ENCODE data around the gene AMOTL1. TPM values are rescaled to one million over a fixed set of nuclear protein-coding genes. Genes with fewer than 3 reads are reported as not detected.

Gene AMOTL1
- total RNA-seq, 3 donors from 2014 or later (not counting 1 experiment from before 2014, with no cell fraction given): 7.1 to 8.9 (median 8.7) TPM

DNA sequence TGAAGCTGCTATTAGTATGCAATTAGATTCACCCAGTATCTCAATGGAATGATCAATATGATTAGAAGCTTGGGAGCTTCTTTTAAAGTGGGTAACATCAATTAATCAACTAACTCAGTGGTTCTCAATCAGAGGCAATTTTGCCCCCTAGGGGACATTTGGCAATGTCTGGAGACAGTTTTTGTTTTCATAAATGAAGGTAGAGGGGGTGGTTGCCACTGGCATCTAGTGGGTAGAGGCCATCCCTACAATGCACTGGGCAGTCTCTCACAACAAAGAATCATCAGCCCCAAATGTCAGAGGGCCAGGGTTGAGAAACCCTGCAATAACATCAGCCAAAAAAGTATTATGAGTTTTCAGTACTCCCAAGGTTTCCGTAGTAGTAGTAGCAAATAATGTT is 5.9 kb upstream of the AMOTL1 start:
- Mint-ChIP-seq H3K36me3 (no peaks in the 10 kb centered on the region), H3K4me3 (no peak overlapping the region), H3K27me3 (ENCODE audit: low read depth in 2 of 2) (peaks cover 0 to 8% of the 10 kb centered on the region in 2 donors), H3K4me1 (no peaks in the 10 kb centered on the region), H3K27ac (no peak overlapping the region), H3K9me3 (no peaks in the 10 kb centered on the region)
- Histone ChIP-seq H3K4me1 (ENCODE audit: control insufficient read depth, insufficient read depth, low read length) (no peaks in the 10 kb centered on the region), H3K27me3 (ENCODE audit: control insufficient read depth, insufficient read depth, low read length) (no peaks in the 10 kb centered on the region), H3K36me3 (ENCODE audit: control insufficient read depth, insufficient read depth, low read length) (no peaks in the 10 kb centered on the region), H3K27ac (ENCODE audit: low read length) (no peak overlapping the region), H3K4me3 (ENCODE audit: low read length) (no peak overlapping the region), H3K9me3 (ENCODE audit: control insufficient read depth, insufficient read depth, low read length) (no peaks in the 10 kb centered on the region)
- 90% methylated on average over 1 of the region's 1 CpG for WGBS (ENCODE audit: insufficient coverage)
- ATAC-seq (peak in 2 of 3 donors; percentile 29 to 44), DNase-seq (peak in 1 of 2 donors; percentile 11)
- intact Hi-C loops (cut with micrococcal nuclease): no loop called here
- TF ChIP-seq, protein P1, sequence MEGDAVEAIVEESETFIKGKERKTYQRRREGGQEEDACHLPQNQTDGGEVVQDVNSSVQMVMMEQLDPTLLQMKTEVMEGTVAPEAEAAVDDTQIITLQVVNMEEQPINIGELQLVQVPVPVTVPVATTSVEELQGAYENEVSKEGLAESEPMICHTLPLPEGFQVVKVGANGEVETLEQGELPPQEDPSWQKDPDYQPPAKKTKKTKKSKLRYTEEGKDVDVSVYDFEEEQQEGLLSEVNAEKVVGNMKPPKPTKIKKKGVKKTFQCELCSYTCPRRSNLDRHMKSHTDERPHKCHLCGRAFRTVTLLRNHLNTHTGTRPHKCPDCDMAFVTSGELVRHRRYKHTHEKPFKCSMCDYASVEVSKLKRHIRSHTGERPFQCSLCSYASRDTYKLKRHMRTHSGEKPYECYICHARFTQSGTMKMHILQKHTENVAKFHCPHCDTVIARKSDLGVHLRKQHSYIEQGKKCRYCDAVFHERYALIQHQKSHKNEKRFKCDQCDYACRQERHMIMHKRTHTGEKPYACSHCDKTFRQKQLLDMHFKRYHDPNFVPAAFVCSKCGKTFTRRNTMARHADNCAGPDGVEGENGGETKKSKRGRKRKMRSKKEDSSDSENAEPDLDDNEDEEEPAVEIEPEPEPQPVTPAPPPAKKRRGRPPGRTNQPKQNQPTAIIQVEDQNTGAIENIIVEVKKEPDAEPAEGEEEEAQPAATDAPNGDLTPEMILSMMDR (IDR thresholded peaks at IDR 0.05): no peak

DNA sequence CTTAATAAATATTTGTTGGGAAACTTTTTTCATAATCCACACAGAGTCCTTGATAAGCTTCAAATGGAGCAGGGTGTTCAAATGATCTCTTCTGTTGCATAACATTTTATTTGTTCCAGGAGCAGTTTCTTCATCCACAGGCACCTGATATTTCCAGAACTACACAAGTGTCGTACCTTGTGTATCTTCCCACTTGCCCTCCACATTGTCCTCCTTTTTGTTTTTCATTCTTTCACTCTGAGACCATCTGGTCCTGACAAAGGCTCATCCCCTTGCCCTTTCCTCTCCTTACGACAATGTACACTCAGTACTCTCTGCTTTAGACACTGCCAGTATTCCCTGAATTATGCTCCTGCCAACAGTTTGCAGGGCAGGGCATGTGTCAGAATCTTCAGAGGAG is 5.2 kb upstream of the AMOTL1 start:
- Histone ChIP-seq H3K27me3 (ENCODE audit: control insufficient read depth, insufficient read depth, low read length) (no peaks in the 10 kb centered on the region), H3K9me3 (ENCODE audit: control insufficient read depth, insufficient read depth, low read length) (no peaks in the 10 kb centered on the region), H3K4me3 (ENCODE audit: low read length) (no peak overlapping the region), H3K27ac (ENCODE audit: low read length) (no peak overlapping the region), H3K36me3 (ENCODE audit: control insufficient read depth, insufficient read depth, low read length) (no peaks in the 10 kb centered on the region), H3K4me1 (ENCODE audit: control insufficient read depth, insufficient read depth, low read length) (peaks cover 4% of the 10 kb centered on the region)
- TF ChIP-seq, protein P1 (IDR thresholded peaks at IDR 0.05): no peak
- ATAC-seq (no peak), DNase-seq (no peak)
- Mint-ChIP-seq H3K27me3 (ENCODE audit: low read depth in 2 of 2) (peaks cover 0 to 8% of the 10 kb centered on the region in 2 donors), H3K36me3 (no peaks in the 10 kb centered on the region), H3K4me3 (no peak overlapping the region), H3K9me3 (no peaks in the 10 kb centered on the region), H3K4me1 (peaks cover 5% of the 10 kb centered on the region in 2 donors), H3K27ac (no peak overlapping the region)
- WGBS (ENCODE audit: insufficient coverage): 93% methylated on average over 2 of the region's 2 CpGs
- intact Hi-C loops (cut with micrococcal nuclease): no loop called here

DNA sequence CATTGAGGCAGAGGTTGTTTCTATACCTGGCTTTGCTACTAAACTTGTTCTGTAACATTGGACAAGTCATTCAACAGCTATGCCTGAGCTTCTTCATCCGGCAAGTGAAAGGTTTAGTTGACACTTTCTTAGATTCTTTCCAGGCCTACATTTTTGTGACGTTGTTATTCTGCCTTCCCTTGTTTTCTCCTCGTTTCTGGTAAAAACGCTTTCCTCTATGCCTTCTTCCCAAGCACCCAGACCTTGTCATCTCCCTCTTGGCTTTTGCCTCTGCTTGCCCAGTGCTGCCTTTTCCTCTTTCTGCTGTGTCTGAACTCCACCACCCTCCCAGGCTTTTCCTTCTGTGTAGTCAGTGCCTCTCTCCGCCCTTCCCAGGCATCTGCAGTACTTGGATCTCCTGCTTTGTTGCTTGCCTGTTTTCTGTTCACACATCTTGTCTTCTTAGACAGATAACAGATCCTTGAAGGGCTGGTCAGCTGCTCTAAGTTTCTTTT is 1.4 kb upstream of the AMOTL1 start:
- H3K36me3 Mint-ChIP-seq: no peaks in the 10 kb centered on the region
- no peaks in the 10 kb centered on the region for H3K27me3 ChIP-seq (ENCODE audit: control insufficient read depth, insufficient read depth, low read length)
- H3K9me3 Mint-ChIP-seq: no peaks in the 10 kb centered on the region
- no peaks in the 10 kb centered on the region for H3K9me3 ChIP-seq (ENCODE audit: control insufficient read depth, insufficient read depth, low read length)
- TF ChIP-seq, protein P1 (IDR thresholded peaks at IDR 0.05): no peak
- no peak overlapping the region for H3K27ac ChIP-seq (ENCODE audit: low read length)
- H3K4me1 ChIP-seq (ENCODE audit: control insufficient read depth, insufficient read depth, low read length): peaks cover 16% of the 10 kb centered on the region
- no peak overlapping the region for H3K4me3 ChIP-seq (ENCODE audit: low read length)
- H3K4me1 Mint-ChIP-seq: peaks cover 18 to 30% of the 10 kb centered on the region in 2 donors
- DNase-seq (no peak), ATAC-seq (no peak)
- no peak overlapping the region for H3K4me3 Mint-ChIP-seq
- 93% methylated on average over 5 of the region's 5 CpGs for WGBS (ENCODE audit: insufficient coverage)
- intact Hi-C loops (cut with micrococcal nuclease): no loop called here
- H3K27me3 Mint-ChIP-seq (ENCODE audit: low read depth in 2 of 2): no peaks in the 10 kb centered on the region
- H3K36me3 ChIP-seq (ENCODE audit: control insufficient read depth, insufficient read depth, low read length): no peaks in the 10 kb centered on the region
- no peak overlapping the region for H3K27ac Mint-ChIP-seq

DNA sequence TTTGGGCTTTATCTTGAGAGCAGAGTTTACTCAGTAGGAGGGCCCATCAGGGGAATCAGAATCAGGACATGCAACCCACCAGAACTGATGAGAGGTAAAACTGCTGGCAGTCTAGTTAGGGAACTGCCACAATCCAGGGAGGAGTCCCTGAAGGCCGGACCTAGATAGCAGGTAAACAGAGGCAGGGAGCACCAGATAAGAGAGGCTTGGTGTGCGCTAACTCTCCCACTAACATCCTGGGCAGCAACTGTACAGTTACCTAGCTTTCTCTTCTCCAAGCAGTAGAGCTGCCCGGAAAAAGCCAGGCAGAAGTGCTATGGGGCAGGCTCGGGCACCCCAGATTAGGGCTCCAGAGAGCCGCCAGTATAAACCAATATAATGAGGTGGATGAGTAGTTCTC is 865 bp upstream of the AMOTL1 start:
- Histone ChIP-seq H3K27me3 (ENCODE audit: control insufficient read depth, insufficient read depth, low read length) (no peaks in the 10 kb centered on the region), H3K4me1 (ENCODE audit: control insufficient read depth, insufficient read depth, low read length) (peaks cover 16% of the 10 kb centered on the region), H3K9me3 (ENCODE audit: control insufficient read depth, insufficient read depth, low read length) (no peaks in the 10 kb centered on the region), H3K36me3 (ENCODE audit: control insufficient read depth, insufficient read depth, low read length) (no peaks in the 10 kb centered on the region), H3K4me3 (ENCODE audit: low read length) (no peak overlapping the region), H3K27ac (ENCODE audit: low read length) (peak overlapping the region; percentile 37)
- Mint-ChIP-seq H3K4me3 (no peak overlapping the region), H3K36me3 (no peaks in the 10 kb centered on the region), H3K27me3 (ENCODE audit: low read depth in 2 of 2) (no peaks in the 10 kb centered on the region), H3K4me1 (peaks cover 18 to 30% of the 10 kb centered on the region in 2 donors), H3K9me3 (no peaks in the 10 kb centered on the region), H3K27ac (no peak overlapping the region)
- no peak for DNase-seq
- WGBS (ENCODE audit: insufficient coverage): 91% methylated on average over 5 of the region's 5 CpGs
- TF ChIP-seq, protein P1 (IDR thresholded peaks at IDR 0.05): no peak
- no peak for ATAC-seq
- intact Hi-C loops (cut with micrococcal nuclease): no loop called here
